H9 (cell line): ENCODE data around the gene GMCL1. TPM values are rescaled to one million over a fixed set of nuclear protein-coding genes. Genes with fewer than 3 reads are reported as not detected.
A peak's percentile ranks its signal among the peaks of the same experiment; 100 is the strongest.
"Not testable (repeated sequence)": the region's sequence is repeated elsewhere in the genome, so short reads cannot be mapped to it uniquely, and the experiment has no call there.

ENCODE experiments used
- DNase-seq: peaks from one replicate; pipeline ENCODE4 v3.0.0-alpha.2; 2017
- H2AFZ ChIP-seq: one replicate; pipeline ENCODE4 v1.6.1; 2013; ENCODE audit warnings: mild to moderate bottlenecking, low read length, control low read depth, moderate library complexity
- H2AK5ac ChIP-seq: 2 replicates; pipeline ENCODE4 v1.6.1; 2013; ENCODE audit warnings: low read length, control low read depth, mixed read lengths; ENCODE audit not compliant: insufficient read length
- H2BK120ac ChIP-seq: one replicate; pipeline ENCODE4 v1.6.1; 2013; ENCODE audit warnings: low read depth, mild to moderate bottlenecking, low read length, control low read depth, inconsistent platforms; ENCODE audit not compliant: poor library complexity, severe bottlenecking
- H2BK12ac ChIP-seq: 2 replicates; pipeline ENCODE4 v1.6.1; 2013; ENCODE audit warnings: low read length, control low read depth, mixed read lengths, low read depth; ENCODE audit not compliant: insufficient read length
- H2BK15ac ChIP-seq: 2 replicates; pipeline ENCODE4 v1.6.1; 2013; ENCODE audit warnings: low read depth, low read length, control low read depth
- H2BK20ac ChIP-seq: one replicate; pipeline ENCODE4 v1.6.1; 2013; ENCODE audit warnings: low read depth, mild to moderate bottlenecking, low read length, control low read depth, inconsistent platforms; ENCODE audit not compliant: poor library complexity, severe bottlenecking
- H2BK5ac ChIP-seq: 2 replicates; pipeline ENCODE4 v1.6.1; 2013; ENCODE audit warnings: low read length, control low read depth, mixed read lengths; ENCODE audit not compliant: insufficient read length
- H3K14ac ChIP-seq: 2 replicates; pipeline ENCODE4 v1.6.1; 2013; ENCODE audit warnings: low read length, control low read depth; ENCODE audit not compliant: insufficient read depth
- H3K18ac ChIP-seq: 2 replicates; pipeline ENCODE4 v1.6.1; 2013; ENCODE audit warnings: low read depth, mild to moderate bottlenecking, mixed read lengths, low read length, control low read depth; ENCODE audit not compliant: insufficient read length
- H3K23ac ChIP-seq: 2 replicates; pipeline ENCODE4 v1.6.1; 2013; ENCODE audit warnings: low read length, control low read depth, mixed read lengths, low read depth; ENCODE audit not compliant: insufficient read length
- H3K23me2 ChIP-seq: 2 replicates; pipeline ENCODE4 v1.6.1; 2013; ENCODE audit warnings: low read depth, mild to moderate bottlenecking, mixed read lengths, low read length, control low read depth; ENCODE audit not compliant: insufficient read length, poor library complexity, severe bottlenecking
- H3K27ac ChIP-seq: 2 replicates; pipeline ENCODE4 v1.5.1; 2013; ENCODE audit warnings: low read length, control low read depth, mixed read lengths, low read depth; ENCODE audit not compliant: insufficient read length
- H3K27me3 ChIP-seq: 2 replicates; pipeline ENCODE4 v1.6.1; 2013; ENCODE audit warnings: low read length, control low read depth, inconsistent platforms; ENCODE audit not compliant: insufficient read depth
- H3K4ac ChIP-seq: 2 replicates; pipeline ENCODE4 v1.6.1; 2013; ENCODE audit warnings: low read depth, mild to moderate bottlenecking, control low read depth, inconsistent platforms, low read length, moderate library complexity
- H3K4me1 ChIP-seq: 2 replicates; pipeline ENCODE4 v1.6.1; 2013; ENCODE audit warnings: low read length, control low read depth, inconsistent platforms; ENCODE audit not compliant: insufficient read depth
- H3K4me2 ChIP-seq: 2 replicates; pipeline ENCODE4 v1.6.1; 2013; ENCODE audit warnings: low read length, control low read depth, mixed read lengths; ENCODE audit not compliant: insufficient read length, insufficient read depth
- H3K56ac ChIP-seq: 2 replicates; pipeline ENCODE4 v1.6.1; 2013; ENCODE audit warnings: low read depth, mild to moderate bottlenecking, mixed read lengths, low read length, control low read depth; ENCODE audit not compliant: insufficient read length
- H3K79me1 ChIP-seq: 2 replicates; pipeline ENCODE4 v1.6.1; 2013; ENCODE audit warnings: low read depth, mild to moderate bottlenecking, moderate library complexity, low read length, control low read depth, inconsistent platforms; ENCODE audit not compliant: insufficient read depth, poor library complexity, severe bottlenecking
- H3K79me2 ChIP-seq: 2 replicates; pipeline ENCODE4 v1.6.1; 2013; ENCODE audit warnings: low read length, control low read depth, inconsistent platforms; ENCODE audit not compliant: insufficient read depth
- H3K9ac ChIP-seq: 2 replicates; pipeline ENCODE4 v1.6.1; 2013; ENCODE audit warnings: low read length, control low read depth, mixed read lengths; ENCODE audit not compliant: insufficient read length; ENCODE audit errors: extremely low read depth
- H3K9me3 ChIP-seq: one replicate; pipeline ENCODE4 v1.6.1; 2013; ENCODE audit warnings: low read depth, low read length, inconsistent platforms; ENCODE audit not compliant: control insufficient read depth
- H3T11ph ChIP-seq: one replicate; pipeline ENCODE4 v1.6.1; 2013; ENCODE audit warnings: mild to moderate bottlenecking, low read length, control low read depth, inconsistent platforms
- H4K20me1 ChIP-seq: one replicate; pipeline ENCODE4 v1.6.1; 2013; ENCODE audit not compliant: control insufficient read depth, insufficient read length, insufficient read depth
- H4K5ac ChIP-seq: 2 replicates; pipeline ENCODE4 v1.6.1; 2013; ENCODE audit warnings: low read depth, mild to moderate bottlenecking, mixed read lengths, low read length, control low read depth; ENCODE audit not compliant: insufficient read length
- H4K8ac ChIP-seq: replicated peaks from 2 replicates; pipeline ENCODE4 v1.6.1; 2013; ENCODE audit warnings: low read length, control low read depth, mixed read lengths, low read depth; ENCODE audit not compliant: insufficient read length
- H4K91ac ChIP-seq: 2 replicates; pipeline ENCODE4 v1.6.1; 2013; ENCODE audit warnings: low read depth, mild to moderate bottlenecking, moderate library complexity, mixed read lengths, low read length, control low read depth; ENCODE audit not compliant: insufficient read length
- H3K27ac Mint-ChIP-seq, 3 experiments: 2 replicates in 2 of 3; 3 replicates in 1 of 3; pipeline ENCODE4 v1.8.0; 2020 to 2021; ENCODE audit warnings: mixed read lengths in 3 of 3, mild to moderate bottlenecking in 1 of 3, moderate library complexity in 1 of 3
- H3K27me3 Mint-ChIP-seq: 2 replicates; pipeline ENCODE4 v1.8.0; 2021; ENCODE audit warnings: low read depth, mild to moderate bottlenecking, moderate library complexity, mixed read lengths
- H3K36me3 Mint-ChIP-seq, 3 experiments: 2 replicates in 2 of 3; 3 replicates in 1 of 3; pipeline ENCODE4 v1.8.0; 2020 to 2021; ENCODE audit warnings: low read depth in 3 of 3, mixed read lengths in 3 of 3; ENCODE audit not compliant: insufficient read depth in 1 of 3
- H3K4me1 Mint-ChIP-seq, 2 experiments: 2 replicates each; pipeline ENCODE4 v1.8.0; 2020; ENCODE audit warnings: mixed read lengths in 2 of 2
- H3K4me3 Mint-ChIP-seq, 2 experiments: 2 replicates in 1 of 2; 3 replicates in 1 of 2; pipeline ENCODE4 v1.8.0; 2020 to 2021; ENCODE audit warnings: mild to moderate bottlenecking in 2 of 2, mixed read lengths in 2 of 2, moderate library complexity in 1 of 2
- H3K9me3 Mint-ChIP-seq, 2 experiments: 2 replicates in 1 of 2; 3 replicates in 1 of 2; pipeline ENCODE4 v1.8.0; 2020; ENCODE audit warnings: mild to moderate bottlenecking in 2 of 2, mixed read lengths in 2 of 2, moderate library complexity in 1 of 2
- WGBS: extraction: QIAGEN DNeasy Blood & Tissue Kit; methylation state at CpG from one replicate; pipeline ENCODE4 v1.1.7; 2013; ENCODE audit warnings: missing lambda C conversion rate, low lambda C conversion rate, mixed read lengths; ENCODE audit not compliant: insufficient read length; ENCODE audit errors: extremely low coverage; 5-methylcytosine and 5-hydroxymethylcytosine counted together
- total RNA-seq: library from RNA; stranded (reverse); gene quantifications from 2 replicates; pipeline ENCODE4 v1.2.1, GENCODE V29; 2021
- TF ChIP-seq, protein P1 (sequence below): fragments of 200-600 bp; sonication (generic); conservative IDR thresholded peaks from 3 replicates; pipeline ENCODE4 v1.8.0; 2021; ENCODE audit warnings: antibody characterized with exemption, mild to moderate bottlenecking

Gene GMCL1
- total RNA-seq, 1 experiment from 2014 or later: 18.6 TPM

DNA sequence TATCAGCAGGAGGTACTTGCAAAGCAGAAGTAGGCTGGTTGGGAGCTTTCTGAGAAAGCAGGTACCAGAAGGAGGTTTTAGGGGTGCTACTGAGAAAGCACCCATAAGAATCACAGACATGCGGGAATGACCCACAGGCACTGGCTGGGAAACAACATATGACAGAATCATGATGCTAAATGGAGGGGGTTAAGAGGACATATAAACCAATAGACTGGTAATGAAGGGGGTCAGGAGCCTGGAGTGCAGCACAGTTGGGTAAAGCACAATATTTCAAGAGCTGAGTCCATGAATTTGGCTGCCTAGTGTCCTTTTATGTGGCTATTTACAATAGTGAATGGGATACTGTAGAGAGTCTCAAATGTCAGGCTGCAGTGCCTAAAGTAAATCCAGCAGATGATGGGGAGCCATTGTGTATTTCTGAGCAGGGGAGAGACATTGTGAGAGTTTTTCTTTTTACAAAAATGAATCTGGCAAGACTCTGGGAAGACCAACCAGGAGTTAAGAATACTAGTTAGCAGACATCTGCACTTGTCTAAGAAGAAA is 27.6 kb upstream of the GMCL1 start:
- peaks cover 0 to 4% (median 0%) of the 10 kb centered on the region in 3 experiments; a peak in 1 of 7 replicates for H3K36me3 Mint-ChIP-seq
- Histone ChIP-seq H3K27me3 (no peaks in the 10 kb centered on the region; the same call in 1 of the 2 replicates), H2BK20ac (no peak overlapping the region), H3K9me3 (no peaks in the 10 kb centered on the region), H2BK120ac (no peak overlapping the region), H2AK5ac (no peak overlapping the region), H2BK15ac (no peak overlapping the region), H3K9ac (no peak overlapping the region), H4K91ac (no peak overlapping the region), H3T11ph (no peak overlapping the region), H3K79me2 (no peaks in the 10 kb centered on the region), H3K23ac (no peak overlapping the region), H3K4me2 (no peak overlapping the region), H3K27ac (no peak overlapping the region), H4K20me1 (no peaks in the 10 kb centered on the region), H3K4ac (no peak overlapping the region), H2AFZ (no peak overlapping the region), H4K8ac (no peak overlapping the region), H4K5ac (no peak overlapping the region), H2BK5ac (no peak overlapping the region), H3K79me1 (no peaks in the 10 kb centered on the region), H3K18ac (no peak overlapping the region), H3K56ac (no peak overlapping the region), H3K23me2 (no peaks in the 10 kb centered on the region), H3K14ac (no peak overlapping the region), H3K4me1 (peaks cover 3% of the 10 kb centered on the region; the same call in 1 of the 2 replicates), H2BK12ac (no peak overlapping the region)
- peak overlapping the region in 1 of 3 experiments; percentile 2; a peak in 1 of 7 replicates for H3K27ac Mint-ChIP-seq
- no CpG with 5 or more reads among the region's 1 CpG for WGBS
- H3K27me3 Mint-ChIP-seq: no peaks in the 10 kb centered on the region
- no peak for DNase-seq
- TF ChIP-seq, protein P1, sequence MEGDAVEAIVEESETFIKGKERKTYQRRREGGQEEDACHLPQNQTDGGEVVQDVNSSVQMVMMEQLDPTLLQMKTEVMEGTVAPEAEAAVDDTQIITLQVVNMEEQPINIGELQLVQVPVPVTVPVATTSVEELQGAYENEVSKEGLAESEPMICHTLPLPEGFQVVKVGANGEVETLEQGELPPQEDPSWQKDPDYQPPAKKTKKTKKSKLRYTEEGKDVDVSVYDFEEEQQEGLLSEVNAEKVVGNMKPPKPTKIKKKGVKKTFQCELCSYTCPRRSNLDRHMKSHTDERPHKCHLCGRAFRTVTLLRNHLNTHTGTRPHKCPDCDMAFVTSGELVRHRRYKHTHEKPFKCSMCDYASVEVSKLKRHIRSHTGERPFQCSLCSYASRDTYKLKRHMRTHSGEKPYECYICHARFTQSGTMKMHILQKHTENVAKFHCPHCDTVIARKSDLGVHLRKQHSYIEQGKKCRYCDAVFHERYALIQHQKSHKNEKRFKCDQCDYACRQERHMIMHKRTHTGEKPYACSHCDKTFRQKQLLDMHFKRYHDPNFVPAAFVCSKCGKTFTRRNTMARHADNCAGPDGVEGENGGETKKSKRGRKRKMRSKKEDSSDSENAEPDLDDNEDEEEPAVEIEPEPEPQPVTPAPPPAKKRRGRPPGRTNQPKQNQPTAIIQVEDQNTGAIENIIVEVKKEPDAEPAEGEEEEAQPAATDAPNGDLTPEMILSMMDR: no peak
- H3K4me1 Mint-ChIP-seq: peaks cover 26 to 37% of the 10 kb centered on the region in 2 experiments
- no peaks in the 10 kb centered on the region for H3K9me3 Mint-ChIP-seq
- H3K4me3 Mint-ChIP-seq: no peak overlapping the region

DNA sequence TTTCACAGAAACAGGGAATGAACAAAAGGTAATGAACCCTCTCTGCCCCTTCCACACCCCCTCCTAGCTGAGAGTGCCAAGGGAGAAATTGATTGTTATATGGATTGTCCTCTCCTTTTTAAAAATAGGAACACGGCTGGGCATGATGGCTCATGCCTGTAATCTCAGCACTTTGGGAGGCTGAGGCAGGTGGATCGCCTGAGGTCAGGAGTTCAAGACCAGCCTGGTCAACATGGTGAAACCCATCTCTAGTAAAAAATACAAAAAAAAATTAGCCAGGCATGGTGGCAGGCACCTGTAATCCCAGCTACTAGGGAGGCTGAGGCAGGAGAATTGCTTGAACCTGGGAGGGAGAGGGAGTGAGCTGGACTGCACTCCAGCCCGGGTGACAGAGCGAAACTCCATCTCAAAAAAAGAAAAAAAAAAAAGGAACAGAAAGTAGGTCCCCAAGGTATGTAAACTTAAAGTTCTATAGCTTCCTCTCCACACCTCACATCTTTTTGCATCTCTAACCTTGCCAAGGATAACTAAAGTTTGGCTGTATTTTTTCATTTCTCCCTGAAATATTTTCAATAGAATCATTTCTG is 26.6 kb upstream of the GMCL1 start:
- not testable (repeated sequence) for H3K27ac Mint-ChIP-seq, H3K9me3 ChIP-seq

More for the DNA sequence above, 26.6 kb upstream of the GMCL1 start:
- H3K18ac ChIP-seq, H3K23ac ChIP-seq, H4K8ac ChIP-seq, H2BK12ac ChIP-seq, H4K91ac ChIP-seq, H3K36me3 Mint-ChIP-seq, H3K9me3 Mint-ChIP-seq, H2BK120ac ChIP-seq, H2AK5ac ChIP-seq, H3T11ph ChIP-seq, H3K4me1 ChIP-seq, H3K4me2 ChIP-seq, H3K4ac ChIP-seq, DNase-seq, H2BK5ac ChIP-seq, H3K79me2 ChIP-seq, H3K27me3 Mint-ChIP-seq, H3K23me2 ChIP-seq, H3K27ac ChIP-seq, H3K9ac ChIP-seq, H2BK15ac ChIP-seq, H2AFZ ChIP-seq, H3K27me3 ChIP-seq, H3K56ac ChIP-seq, H2BK20ac ChIP-seq, H3K79me1 ChIP-seq, H4K5ac ChIP-seq, H3K4me3 Mint-ChIP-seq, H3K14ac ChIP-seq, H4K20me1 ChIP-seq: not testable (repeated sequence)
- no CpG with 5 or more reads among the region's 4 CpGs for WGBS
- peaks cover 26 to 33% of the 10 kb centered on the region in 2 experiments for H3K4me1 Mint-ChIP-seq
